ENCODE measurements around the gene CORO2B.

The CORO2B gene

DNA sequence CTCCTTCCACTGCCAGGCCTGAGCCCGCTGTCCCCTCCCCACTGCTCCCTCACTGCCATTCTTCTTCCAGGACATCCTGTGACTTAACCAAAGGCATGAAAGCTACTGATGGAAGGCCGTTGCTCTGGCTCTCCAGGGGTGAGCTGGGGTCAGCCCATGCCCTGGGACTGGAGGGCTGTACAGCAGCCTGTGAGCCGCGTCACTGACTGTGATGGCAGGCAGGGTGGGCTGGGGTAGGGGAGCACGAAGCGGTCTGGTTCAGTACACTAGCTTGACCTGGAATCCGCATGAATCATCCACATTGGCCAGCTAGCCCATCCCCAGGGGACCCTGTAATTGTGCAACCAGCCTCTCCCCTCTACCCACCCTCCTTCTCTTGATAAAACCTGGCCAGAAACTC, 30.8 kb downstream of the CORO2B start:
- TF ChIP-seq, protein P1, sequence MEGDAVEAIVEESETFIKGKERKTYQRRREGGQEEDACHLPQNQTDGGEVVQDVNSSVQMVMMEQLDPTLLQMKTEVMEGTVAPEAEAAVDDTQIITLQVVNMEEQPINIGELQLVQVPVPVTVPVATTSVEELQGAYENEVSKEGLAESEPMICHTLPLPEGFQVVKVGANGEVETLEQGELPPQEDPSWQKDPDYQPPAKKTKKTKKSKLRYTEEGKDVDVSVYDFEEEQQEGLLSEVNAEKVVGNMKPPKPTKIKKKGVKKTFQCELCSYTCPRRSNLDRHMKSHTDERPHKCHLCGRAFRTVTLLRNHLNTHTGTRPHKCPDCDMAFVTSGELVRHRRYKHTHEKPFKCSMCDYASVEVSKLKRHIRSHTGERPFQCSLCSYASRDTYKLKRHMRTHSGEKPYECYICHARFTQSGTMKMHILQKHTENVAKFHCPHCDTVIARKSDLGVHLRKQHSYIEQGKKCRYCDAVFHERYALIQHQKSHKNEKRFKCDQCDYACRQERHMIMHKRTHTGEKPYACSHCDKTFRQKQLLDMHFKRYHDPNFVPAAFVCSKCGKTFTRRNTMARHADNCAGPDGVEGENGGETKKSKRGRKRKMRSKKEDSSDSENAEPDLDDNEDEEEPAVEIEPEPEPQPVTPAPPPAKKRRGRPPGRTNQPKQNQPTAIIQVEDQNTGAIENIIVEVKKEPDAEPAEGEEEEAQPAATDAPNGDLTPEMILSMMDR (IDR thresholded peaks at IDR 0.05; ENCODE audit: low read depth, low read length, missing control alignments), result no peak
- no peak overlapping the region for H3K4me3 ChIP-seq (ENCODE audit: low read depth, low read length)
- DNase-seq (ENCODE audit: low read depth), result no peak
- in situ Hi-C loops (cut with HindIII; ENCODE audit: low sequenced_read_pairs), result no loop called here

DNA sequence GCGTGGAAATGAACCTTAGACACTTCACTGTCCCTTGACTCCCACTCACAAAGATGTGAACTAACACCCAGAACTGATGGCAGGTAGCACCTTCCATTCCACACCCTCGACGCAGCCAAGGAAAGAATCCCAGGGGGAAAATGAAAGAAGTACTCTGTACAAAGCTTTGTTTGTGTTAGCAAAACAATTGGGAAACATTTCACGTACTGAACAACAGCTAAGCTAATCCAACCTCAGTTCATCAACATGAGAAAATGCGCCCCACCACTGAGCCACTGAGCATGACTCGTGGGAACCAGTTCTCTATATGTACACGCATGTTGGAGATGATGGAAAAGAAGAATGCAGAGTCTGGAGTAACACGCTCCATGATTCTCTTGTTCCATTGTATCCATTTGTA, 32.0 kb downstream of the CORO2B start:
- TF ChIP-seq, protein P1 (IDR thresholded peaks at IDR 0.05; ENCODE audit: low read depth, low read length, missing control alignments), result no peak
- no peak for DNase-seq (ENCODE audit: low read depth)
- in situ Hi-C loops (cut with HindIII; ENCODE audit: low sequenced_read_pairs), result no loop called here

DNA sequence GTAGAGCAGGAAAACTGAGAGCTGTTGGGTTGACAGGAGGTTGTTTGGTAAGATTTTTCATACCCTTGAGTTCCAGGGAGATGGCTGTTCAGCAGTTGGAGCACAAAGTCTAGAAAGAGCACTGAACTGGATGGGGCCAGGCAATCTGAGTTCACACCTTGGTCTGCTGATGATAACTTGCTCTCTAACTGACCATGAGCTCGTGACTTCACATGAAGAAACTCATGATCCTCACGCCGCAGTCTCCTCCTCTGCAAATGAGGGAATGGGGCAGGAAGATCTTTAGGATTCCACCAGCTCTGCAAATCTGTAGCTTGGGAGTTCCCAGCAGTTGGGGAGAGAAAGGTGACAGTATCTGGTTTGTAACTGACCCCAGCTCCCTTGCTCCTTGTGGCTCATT, 33.7 kb downstream of the CORO2B start:
- TF ChIP-seq, protein P1 (IDR thresholded peaks at IDR 0.05; ENCODE audit: low read depth, low read length, missing control alignments), result no peak
- in situ Hi-C loops (cut with HindIII; ENCODE audit: low sequenced_read_pairs), result no loop called here
- no peak overlapping the region for H3K4me3 ChIP-seq (ENCODE audit: low read depth, low read length)
- no peak for DNase-seq (ENCODE audit: low read depth)

More for the DNA sequence above, 32.0 kb downstream of the CORO2B start:
- H3K4me3 ChIP-seq (ENCODE audit: low read depth, low read length), result no peak overlapping the region

DNA sequence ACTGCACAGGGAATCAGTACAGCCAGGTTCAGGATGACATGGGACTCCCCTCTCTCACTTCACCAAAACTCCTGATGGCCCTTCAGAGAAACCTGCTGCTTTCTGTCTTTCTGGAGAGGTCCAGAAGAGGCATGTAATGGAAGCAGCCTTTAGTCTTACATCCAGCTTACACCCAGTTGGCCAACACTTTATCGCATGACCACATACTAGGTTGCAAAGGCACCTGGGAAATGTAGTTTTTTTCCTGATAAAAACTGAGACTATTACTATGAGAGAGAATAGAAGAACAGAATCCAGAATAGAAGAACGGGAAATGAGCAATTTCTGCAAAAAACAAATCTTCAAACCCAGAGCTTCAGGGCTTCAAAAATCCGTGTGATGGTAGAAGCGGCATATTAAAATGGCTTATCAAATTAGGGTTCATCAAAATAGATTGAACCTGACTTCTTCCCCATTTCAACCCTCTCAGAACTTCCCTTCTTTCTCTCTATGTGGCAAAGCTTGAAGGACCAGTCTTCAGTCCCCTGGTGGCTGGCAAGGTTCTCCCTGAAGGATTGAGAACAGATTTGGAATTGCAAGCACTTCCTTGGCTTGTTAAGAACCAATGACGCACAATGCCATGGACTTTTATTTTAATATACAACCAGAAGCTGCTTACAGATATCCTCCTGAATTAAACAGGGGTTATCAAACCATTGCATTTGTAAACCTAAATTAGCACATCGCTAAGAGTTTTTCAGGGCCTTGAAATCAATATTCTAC, 34.4 kb downstream of the CORO2B start:
- TF ChIP-seq, protein P1 (IDR thresholded peaks at IDR 0.05; ENCODE audit: low read depth, low read length, missing control alignments), result no peak
- no peak for DNase-seq (ENCODE audit: low read depth)
- H3K4me3 ChIP-seq (ENCODE audit: low read depth, low read length), result no peak overlapping the region
- in situ Hi-C loops (cut with HindIII; ENCODE audit: low sequenced_read_pairs), result no loop called here

DNA sequence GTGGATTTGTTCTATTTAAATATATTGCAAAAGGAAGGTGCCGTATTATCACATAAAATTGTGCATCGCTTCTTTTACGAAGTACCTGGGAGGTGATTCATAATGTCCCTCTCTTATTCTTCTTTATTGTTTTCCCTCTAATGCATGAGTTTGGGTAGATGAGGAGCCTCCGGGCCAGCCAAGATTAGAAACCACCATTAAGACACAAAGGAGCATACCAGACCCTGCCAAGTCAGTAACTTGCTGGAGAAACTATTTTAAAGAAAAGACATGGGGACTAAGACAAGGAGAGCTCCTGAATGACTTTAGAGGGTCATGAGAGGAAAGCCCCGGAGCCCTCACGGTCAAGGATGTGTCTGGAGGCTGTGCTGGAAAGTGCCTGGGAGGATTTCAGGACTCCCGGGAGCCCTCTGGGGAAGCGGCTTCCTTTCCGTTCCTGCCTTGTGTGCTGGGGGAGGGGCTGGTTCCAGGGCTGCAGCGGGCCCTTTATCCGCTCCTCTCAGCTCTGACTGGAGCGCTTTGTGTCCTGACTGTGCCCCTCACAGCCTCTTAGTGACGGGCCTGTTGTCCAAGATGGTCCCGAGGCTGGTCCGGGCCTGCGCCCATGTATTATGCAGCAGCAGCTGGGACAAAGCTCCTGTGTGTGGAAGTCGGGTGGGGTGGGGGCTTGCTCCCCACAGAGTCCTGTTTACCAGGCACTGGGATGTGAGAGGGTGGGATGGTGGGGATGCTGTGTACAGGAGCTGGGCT, 35.7 kb downstream of the CORO2B start:
- no peak overlapping the region for H3K4me3 ChIP-seq (ENCODE audit: low read depth, low read length)
- no peak for DNase-seq (ENCODE audit: low read depth)
- TF ChIP-seq, protein P1 (IDR thresholded peaks at IDR 0.05; ENCODE audit: low read depth, low read length, missing control alignments), result no peak
- in situ Hi-C loops (cut with HindIII; ENCODE audit: low sequenced_read_pairs), result no loop called here

DNA sequence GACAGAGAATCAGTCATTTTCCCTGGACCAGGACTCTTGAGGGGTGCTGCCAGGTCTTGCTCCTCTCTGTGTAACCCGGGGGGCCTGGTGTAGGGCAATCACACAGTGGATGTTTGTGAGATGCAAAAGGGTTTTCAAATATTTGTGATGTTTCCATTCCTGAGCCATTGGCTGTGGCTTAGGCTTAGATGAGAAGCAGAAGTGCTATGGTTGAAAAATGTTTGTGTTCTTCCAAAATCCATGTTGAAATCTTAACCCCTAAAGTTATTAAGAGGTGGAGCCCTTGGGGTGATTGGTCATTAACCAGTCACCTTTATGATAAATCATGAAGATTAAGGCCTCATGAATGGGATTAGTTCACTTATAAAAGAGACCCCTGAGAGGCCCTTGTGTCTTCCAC, 36.5 kb downstream of the CORO2B start:
- TF ChIP-seq, protein P1 (IDR thresholded peaks at IDR 0.05; ENCODE audit: low read depth, low read length, missing control alignments), result no peak
- in situ Hi-C loops (cut with HindIII; ENCODE audit: low sequenced_read_pairs), result no loop called here
- no peak for DNase-seq (ENCODE audit: low read depth)

More for the DNA sequence above, 36.5 kb downstream of the CORO2B start:
- H3K4me3 ChIP-seq (ENCODE audit: low read depth, low read length), result no peak overlapping the region

All from astrocyte of the cerebellum (primary cell).